Fibroblast of skin of back (primary cell): ENCODE results near the gene GPR160.

Source experiments
- DNase-seq: peaks from one replicate; pipeline ENCODE4 v3.0.0-alpha.2; 2013

Gene GPR160

GRCh38 chr3:170027233-170028102 lies 10.3 kb upstream of the GPR160 start:
- DNase-seq: no peak

- no peak for DNase-seq
These were observed 4.3 kb upstream of the GPR160 start for GRCh38 chr3:170033489-170033888.

GRCh38 chr3:170038434-170039110 lies 777 bp downstream of the GPR160 start:
- no peak for DNase-seq

- no peak for DNase-seq
These were observed 2.6 kb downstream of the GPR160 start for GRCh38 chr3:170040418-170040817.

- DNase-seq: no peak
These were observed 5.7 kb downstream of the GPR160 start for GRCh38 chr3:170043506-170043905.

GRCh38 chr3:170044271-170044670 lies 6.5 kb downstream of the GPR160 start:
- DNase-seq: no peak

GRCh38 chr3:170044795-170045244 lies 7.0 kb downstream of the GPR160 start:
- no peak for DNase-seq

- no peak for DNase-seq
These were observed 8.7 kb downstream of the GPR160 start for GRCh38 chr3:170046269-170047132.

GRCh38 chr3:170047133-170047404 lies 9.3 kb downstream of the GPR160 start:
- no peak for DNase-seq

GRCh38 chr3:170049146-170050000 lies 11.6 kb downstream of the GPR160 start:
- DNase-seq: peak; percentile 3

GRCh38 chr3:170050753-170051152 lies 13.0 kb downstream of the GPR160 start:
- DNase-seq: no peak

GRCh38 chr3:170052398-170052797 lies 14.6 kb downstream of the GPR160 start:
- no peak for DNase-seq

GRCh38 chr3:170054204-170054603 lies 16.4 kb downstream of the GPR160 start:
- DNase-seq: no peak

GRCh38 chr3:170055209-170055608 lies 17.4 kb downstream of the GPR160 start:
- peak; percentile 19 for DNase-seq

GRCh38 chr3:170056710-170057454 lies 19.1 kb downstream of the GPR160 start:
- DNase-seq: no peak

GRCh38 chr3:170057550-170057949 lies 19.8 kb downstream of the GPR160 start:
- no peak for DNase-seq

GRCh38 chr3:170058127-170058526 lies 20.3 kb downstream of the GPR160 start:
- DNase-seq: no peak

- DNase-seq: no peak
These were observed 21.7 kb downstream of the GPR160 start for GRCh38 chr3:170059447-170059846.

- no peak for DNase-seq
These were observed 24.3 kb downstream of the GPR160 start for GRCh38 chr3:170062068-170062467.

GRCh38 chr3:170062769-170063168 lies 25.0 kb downstream of the GPR160 start:
- no peak for DNase-seq

- DNase-seq: no peak
These were observed 25.9 kb downstream of the GPR160 start for GRCh38 chr3:170063691-170064090.
